ENCODE results near the gene SPTB.

Gene SPTB

GRCh38 chr14:64759555-64759938 lies 120.2 kb downstream of the SPTB start:
- no peak for ATAC-seq (ENCODE audit: insufficient read depth, low read depth)
- H3K27ac ChIP-seq (ENCODE audit: low read length) = no peak overlapping the region
- 0 out of 2 replicates have a peak, but pooled peaks cover 4% of the 10 kb centered on the region for H4K20me1 ChIP-seq (ENCODE audit: insufficient read depth, low read length)
- no peaks in the 10 kb centered on the region for H3K36me3 ChIP-seq (ENCODE audit: insufficient read depth, low read length)
- H3K4me1 ChIP-seq (ENCODE audit: insufficient read depth, low read length) = 0 out of 2 replicates have a peak, but pooled peaks cover 1% of the 10 kb centered on the region
- peaks cover 18% of the 10 kb centered on the region for H3K27me3 ChIP-seq (ENCODE audit: insufficient read depth, low read length, poor library complexity)
- H3K9me3 ChIP-seq (ENCODE audit: insufficient read depth, low read length, severe bottlenecking) = no peaks in the 10 kb centered on the region
- no peak overlapping the region for H2AFZ ChIP-seq (ENCODE audit: low read depth, low read length)
- no peak for TF ChIP-seq CTCF (IDR thresholded peaks at IDR 0.05; ENCODE audit: borderline replicate concordance, extremely low read depth, low read length, poor library complexity, severe bottlenecking)
- TF ChIP-seq EZH2 (IDR thresholded peaks at IDR 0.05; ENCODE audit: borderline replicate concordance, low read depth, low read length, severe bottlenecking) = no peak
- no peak overlapping the region for H3K9ac ChIP-seq (ENCODE audit: low read depth, low read length)
- no peaks in the 10 kb centered on the region for H3K79me2 ChIP-seq (ENCODE audit: insufficient read depth, low read length)
- DNase-seq = no peak
- H3K4me2 ChIP-seq (ENCODE audit: insufficient read depth, low read length) = no peak overlapping the region
- no peak overlapping the region for H3K4me3 ChIP-seq (ENCODE audit: low read depth in 1 of 2, low read length in 2 of 2)

- Histone ChIP-seq H3K79me2 (ENCODE audit: insufficient read depth, low read length) (no peaks in the 10 kb centered on the region), H3K9me3 (ENCODE audit: insufficient read depth, low read length, severe bottlenecking) (no peaks in the 10 kb centered on the region), H3K4me3 (ENCODE audit: low read depth in 1 of 2, low read length in 2 of 2) (no peak overlapping the region), H2AFZ (ENCODE audit: low read depth, low read length) (no peak overlapping the region), H3K9ac (ENCODE audit: low read depth, low read length) (no peak overlapping the region), H3K27me3 (ENCODE audit: insufficient read depth, low read length, poor library complexity) (peaks cover 19% of the 10 kb centered on the region), H4K20me1 (ENCODE audit: insufficient read depth, low read length) (0 out of 2 replicates have a peak, but pooled peaks cover 4% of the 10 kb centered on the region), H3K27ac (ENCODE audit: low read length) (no peak overlapping the region), H3K4me2 (ENCODE audit: insufficient read depth, low read length) (no peak overlapping the region), H3K36me3 (ENCODE audit: insufficient read depth, low read length) (no peaks in the 10 kb centered on the region), H3K4me1 (ENCODE audit: insufficient read depth, low read length) (no peaks in the 10 kb centered on the region)
- ATAC-seq (ENCODE audit: insufficient read depth, low read depth) = no peak
- DNase-seq = no peak
- TF ChIP-seq EZH2 (IDR thresholded peaks at IDR 0.05; ENCODE audit: borderline replicate concordance, low read depth, low read length, severe bottlenecking) = no peak
- TF ChIP-seq CTCF (IDR thresholded peaks at IDR 0.05; ENCODE audit: borderline replicate concordance, extremely low read depth, low read length, poor library complexity, severe bottlenecking) = no peak
These were observed 120.8 kb downstream of the SPTB start for GRCh38 chr14:64758691-64759554.

- Histone ChIP-seq H3K27ac (ENCODE audit: low read length) (no peak overlapping the region), H3K4me2 (ENCODE audit: insufficient read depth, low read length) (no peak overlapping the region), H2AFZ (ENCODE audit: low read depth, low read length) (no peak overlapping the region), H3K4me1 (ENCODE audit: insufficient read depth, low read length) (no peaks in the 10 kb centered on the region), H3K9ac (ENCODE audit: low read depth, low read length) (no peak overlapping the region), H4K20me1 (ENCODE audit: insufficient read depth, low read length) (0 out of 2 replicates have a peak, but pooled peaks cover 4% of the 10 kb centered on the region), H3K9me3 (ENCODE audit: insufficient read depth, low read length, severe bottlenecking) (no peaks in the 10 kb centered on the region), H3K4me3 (ENCODE audit: low read depth in 1 of 2, low read length in 2 of 2) (no peak overlapping the region), H3K27me3 (ENCODE audit: insufficient read depth, low read length, poor library complexity) (peaks cover 19% of the 10 kb centered on the region), H3K79me2 (ENCODE audit: insufficient read depth, low read length) (no peaks in the 10 kb centered on the region), H3K36me3 (ENCODE audit: insufficient read depth, low read length) (no peaks in the 10 kb centered on the region)
- DNase-seq (no peak), ATAC-seq (ENCODE audit: insufficient read depth, low read depth) (no peak)
- TF ChIP-seq CTCF (IDR thresholded peaks at IDR 0.05; ENCODE audit: borderline replicate concordance, extremely low read depth, low read length, poor library complexity, severe bottlenecking) (no peak), EZH2 (IDR thresholded peaks at IDR 0.05; ENCODE audit: borderline replicate concordance, low read depth, low read length, severe bottlenecking) (no peak)
These were observed 121.6 kb downstream of the SPTB start for GRCh38 chr14:64758025-64758521.

All from DND-41 (cell line).